Eye (tissue), 1 donor: ENCODE measurements around the gene RGS2.

Experiments
- DNase-seq: peaks from one replicate; pipeline ENCODE4 v3.0.0-alpha.2; 2015

The RGS2 gene, protein sequence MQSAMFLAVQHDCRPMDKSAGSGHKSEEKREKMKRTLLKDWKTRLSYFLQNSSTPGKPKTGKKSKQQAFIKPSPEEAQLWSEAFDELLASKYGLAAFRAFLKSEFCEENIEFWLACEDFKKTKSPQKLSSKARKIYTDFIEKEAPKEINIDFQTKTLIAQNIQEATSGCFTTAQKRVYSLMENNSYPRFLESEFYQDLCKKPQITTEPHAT

GRCh38 chr1:192808518-192809306, at the start of gene RGS2:
TSS of gene RGS2 (plus strand) at chr1:192809039. CDS start at chr1:192809072, 33 bp downstream.
- peak; percentile 97 for DNase-seq

GRCh38 chr1:192759104-192759503, 49.7 kb upstream of the RGS2 start:
- DNase-seq = no peak

- no peak for DNase-seq
These were observed 46.6 kb upstream of the RGS2 start for GRCh38 chr1:192762265-192762664.

GRCh38 chr1:192763243-192763642, 45.6 kb upstream of the RGS2 start:
- no peak for DNase-seq

DNA sequence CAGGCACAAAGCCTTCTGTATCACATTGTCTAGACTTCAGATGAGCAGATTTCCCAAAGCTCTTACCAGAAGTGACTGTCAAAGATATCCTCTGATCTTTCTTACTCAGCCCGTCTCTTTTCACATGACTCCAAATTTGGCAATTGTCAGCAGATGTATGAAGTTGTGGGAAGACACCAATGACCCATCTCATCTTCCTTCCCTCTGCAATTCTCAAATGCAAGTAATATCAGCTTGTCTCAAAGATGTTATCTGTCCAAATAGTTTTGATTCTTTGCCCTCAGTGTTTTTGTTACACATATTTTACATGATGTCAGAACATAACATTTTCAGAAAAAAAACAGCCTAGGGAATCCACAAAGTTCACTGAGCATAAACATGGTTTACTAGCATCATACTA, 45.1 kb upstream of the RGS2 start:
- DNase-seq = no peak

GRCh38 chr1:192764675-192765074, 44.2 kb upstream of the RGS2 start:
- no peak for DNase-seq

GRCh38 chr1:192766009-192766625, 42.7 kb upstream of the RGS2 start:
- no peak for DNase-seq

DNA sequence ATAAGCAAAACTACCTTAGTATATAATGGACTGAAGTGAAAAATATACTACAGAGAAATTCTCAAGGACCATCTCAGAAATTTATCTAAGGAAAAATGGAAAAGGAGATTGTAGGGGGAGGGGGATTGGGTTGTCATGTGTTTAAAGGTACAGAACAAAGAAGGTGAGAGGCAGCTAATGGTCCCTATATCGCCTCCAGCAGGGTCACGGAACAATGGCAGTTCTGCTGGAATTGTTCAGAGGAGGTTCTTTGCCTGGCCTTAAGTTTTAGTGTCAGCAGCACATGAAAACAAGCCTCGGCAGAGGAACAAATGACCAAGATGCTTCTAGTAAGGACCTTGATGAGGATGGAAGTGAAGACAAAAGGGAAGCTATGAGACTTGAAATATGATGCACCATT, 42.0 kb upstream of the RGS2 start:
- no peak for DNase-seq

DNA sequence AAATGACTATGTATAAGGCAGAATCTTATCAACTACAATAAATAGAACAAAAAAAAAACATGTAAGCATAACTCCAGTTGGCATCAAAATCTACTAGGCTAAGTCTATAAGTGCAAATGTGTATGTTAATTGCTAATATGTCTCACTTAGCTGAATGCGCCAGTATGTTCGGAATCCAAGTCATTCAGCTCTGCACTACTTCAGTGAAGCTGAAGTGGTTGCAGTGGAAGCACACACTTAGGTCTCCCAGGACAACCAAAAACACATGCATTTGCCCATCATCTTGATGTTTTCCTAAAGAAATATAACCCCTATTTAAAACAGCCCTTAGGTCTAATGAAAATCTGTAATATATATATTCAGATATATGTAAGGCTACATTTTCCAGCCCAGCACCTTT, 41.0 kb upstream of the RGS2 start:
- DNase-seq = no peak

GRCh38 chr1:192768463-192768862, 40.4 kb upstream of the RGS2 start:
- no peak for DNase-seq

DNA sequence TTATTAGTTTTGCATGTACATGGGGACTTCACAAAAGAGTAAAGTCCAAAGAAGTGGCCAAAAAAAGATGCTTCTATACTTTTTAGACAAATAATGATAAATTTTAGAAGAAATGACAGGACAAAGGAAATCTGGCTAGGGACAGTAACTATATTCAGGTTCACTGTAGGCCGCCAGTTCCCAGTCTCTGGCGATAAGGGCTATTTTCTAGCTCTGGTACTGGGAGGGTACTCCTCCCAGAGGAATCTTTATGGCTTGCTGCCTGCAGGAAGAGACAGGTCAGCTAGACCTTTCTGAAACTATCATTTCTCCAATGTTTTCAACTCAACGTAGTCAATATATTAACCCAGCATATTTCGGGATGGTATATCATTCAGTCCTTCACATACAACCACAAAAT, 37.5 kb upstream of the RGS2 start:
- DNase-seq = no peak

GRCh38 chr1:192775631-192776030, 33.2 kb upstream of the RGS2 start:
- no peak for DNase-seq

DNA sequence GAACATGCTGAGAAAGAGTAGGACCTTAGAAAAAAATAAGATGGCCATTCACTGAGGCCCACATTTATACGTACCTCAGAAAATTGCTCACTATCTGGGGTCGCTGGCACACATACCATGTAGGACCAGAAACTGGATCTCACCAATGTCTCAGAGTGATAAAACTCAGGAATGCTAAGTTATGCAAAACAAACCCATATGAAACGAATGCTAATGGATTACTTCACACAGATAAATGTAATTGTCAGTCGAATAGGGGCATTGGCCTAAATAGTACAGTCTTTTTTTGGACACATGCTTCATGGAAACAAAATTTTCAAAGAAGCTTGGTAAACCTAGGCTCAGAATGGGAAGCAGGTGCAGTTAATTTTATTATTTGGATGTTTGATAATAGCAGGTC, 32.6 kb upstream of the RGS2 start:
- DNase-seq = no peak

DNA sequence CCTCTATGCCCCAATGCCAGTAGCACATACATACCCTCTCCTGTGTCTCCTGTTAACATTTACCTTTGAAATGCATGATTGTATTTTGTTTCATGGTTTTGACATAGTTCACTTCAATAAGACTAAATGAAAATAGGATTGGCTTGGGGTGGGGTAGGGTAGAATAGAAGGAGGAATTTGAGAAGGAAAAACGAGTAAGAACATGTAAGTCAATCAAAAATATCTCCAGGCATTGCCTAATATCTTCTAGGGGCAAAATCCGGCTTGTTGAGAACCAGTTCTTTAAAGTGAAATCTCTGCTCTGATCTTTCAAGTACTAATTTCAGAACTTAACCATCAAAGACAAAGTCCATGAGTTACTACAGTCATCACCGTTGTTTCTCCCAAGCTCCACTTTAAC, 31.8 kb upstream of the RGS2 start:
- no peak for DNase-seq

DNA sequence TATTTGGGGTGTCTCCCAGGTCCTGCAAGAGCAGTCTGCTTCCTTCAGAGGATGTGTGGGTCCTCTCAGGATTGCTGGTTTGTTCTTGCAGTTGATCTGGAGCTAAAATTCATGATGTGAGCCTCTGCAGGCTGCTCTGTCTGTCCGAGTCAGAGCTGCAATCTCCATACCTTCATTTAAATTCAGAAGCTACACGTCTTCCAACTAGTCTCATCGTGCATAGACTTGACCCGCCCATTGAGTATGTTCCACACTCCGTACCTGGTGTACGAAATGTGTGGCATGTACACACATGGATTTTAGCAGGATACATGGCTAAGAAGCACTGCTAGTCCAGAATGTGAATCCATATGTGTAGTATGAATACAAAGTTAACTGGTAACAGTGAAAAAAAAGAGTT, 25.0 kb upstream of the RGS2 start:
- no peak for DNase-seq

DNA sequence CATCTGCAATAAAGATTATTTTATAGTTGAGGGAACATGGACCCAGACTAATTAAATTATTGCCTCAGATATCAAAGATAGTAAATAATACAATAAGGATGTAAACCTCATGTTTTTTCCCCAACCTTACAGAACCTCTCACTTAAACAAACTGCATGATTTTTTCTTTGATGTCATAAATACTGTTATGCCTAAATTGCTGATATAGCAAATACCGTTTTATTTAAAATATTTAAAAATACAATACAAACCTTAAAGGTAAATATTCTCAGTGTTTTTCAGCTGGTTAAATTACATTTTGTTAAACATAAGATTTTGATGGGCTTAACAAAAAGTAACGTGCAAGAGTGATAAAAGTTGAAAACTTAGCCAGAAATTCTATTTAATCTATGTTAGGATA, 24.4 kb upstream of the RGS2 start:
- no peak for DNase-seq

DNA sequence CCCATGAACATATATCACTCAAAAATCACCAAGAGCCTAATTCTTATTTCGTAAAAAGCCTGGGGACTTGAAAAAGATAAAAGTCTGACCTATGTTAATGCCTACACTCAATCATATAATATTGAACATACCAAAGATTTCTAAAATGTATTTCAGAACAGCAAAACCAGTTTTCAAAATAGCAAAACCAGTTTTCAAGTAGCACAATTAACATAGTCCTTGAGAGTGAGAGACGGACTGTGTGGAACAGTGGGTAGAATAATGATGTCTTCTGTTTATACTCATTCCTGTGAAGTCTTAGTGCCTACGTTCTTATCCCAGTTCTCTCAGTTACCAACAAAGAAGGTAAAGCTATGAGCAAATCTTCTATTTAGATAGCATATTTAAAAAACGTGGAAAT, 22.3 kb upstream of the RGS2 start:
- no peak for DNase-seq

GRCh38 chr1:192787914-192788585, 20.8 kb upstream of the RGS2 start:
- DNase-seq = no peak

GRCh38 chr1:192789871-192790270, 19.0 kb upstream of the RGS2 start:
- no peak for DNase-seq

GRCh38 chr1:192792628-192793027, 16.2 kb upstream of the RGS2 start:
- DNase-seq = no peak

GRCh38 chr1:192793983-192794767, 14.7 kb upstream of the RGS2 start:
- DNase-seq = no peak

DNA sequence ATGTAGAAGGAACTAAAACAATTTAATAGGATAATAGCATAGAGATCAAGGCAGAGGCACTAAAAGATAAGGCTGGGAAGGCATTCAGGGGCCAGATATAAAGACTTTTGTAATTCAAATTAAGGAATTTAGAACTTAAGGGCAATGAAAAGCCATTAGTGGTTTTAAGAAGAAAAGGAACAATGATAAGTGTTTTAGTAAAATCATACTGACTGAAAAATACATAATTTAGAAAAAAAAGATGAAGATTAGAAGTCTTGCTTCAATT, 14.1 kb upstream of the RGS2 start:
- no peak for DNase-seq
